IMR-90 (cell line): ENCODE measurements around the gene THOC6. TPM values are rescaled to one million over a fixed set of nuclear protein-coding genes. Genes with fewer than 3 reads are reported as not detected.

Experiments
- ATAC-seq: fragments of 200-7000 bp; cut with Tn5 transposase; 2 replicates; pipeline ENCODE4 v1.9.1; 2020; ENCODE audit warnings: low read depth, mild to moderate bottlenecking, moderate library complexity
- BruUV-seq: library from RNA; stranded (reverse); fragments of 400-500 nt; replicated peaks from 2 replicates; lab custom pipeline; 2021; lab: Mats Ljungman, UMichigan
- CTCF ChIA-PET: fragments of 300-600 bp; formaldehyde crosslinking; extraction: SDS; loops from one replicate; lab custom pipeline; 2021; ENCODE audit warnings: antibody characterized with exemption; lab: Yijun Ruan, JAX
- POLR2A ChIA-PET: fragments of 300-600 bp; sonication (Branson Sonifier 250); formaldehyde crosslinking; loops from one replicate; lab custom pipeline; 2022; ENCODE audit warnings: antibody characterized with exemption; ENCODE audit not compliant: unreplicated experiment; lab: Charles Lee
- DNase-seq: peaks from one replicate; pipeline ENCODE4 v3.0.0; 2013
- H2AFZ ChIP-seq: replicated peaks from 2 replicates; pipeline ENCODE3; 2013; ENCODE audit warnings: low read length, mild to moderate bottlenecking; ENCODE audit not compliant: poor library complexity
- H2AK5ac ChIP-seq: 2 replicates; pipeline ENCODE4 v1.6.1; 2013; ENCODE audit warnings: low read depth, low read length, inconsistent platforms
- H2AK9ac ChIP-seq: replicated peaks from 2 replicates; pipeline ENCODE3; 2013; ENCODE audit warnings: mild to moderate bottlenecking, low read depth, low read length, moderate library complexity; ENCODE audit not compliant: poor library complexity
- H2BK120ac ChIP-seq: 2 replicates; pipeline ENCODE4 v1.6.1; 2013; ENCODE audit warnings: low read depth, low read length, inconsistent platforms
- H2BK15ac ChIP-seq: 3 replicates; pipeline ENCODE4 v1.6.1; 2013; ENCODE audit warnings: low read depth, low read length, inconsistent platforms
- H2BK20ac ChIP-seq: 2 replicates; pipeline ENCODE4 v1.6.1; 2013; ENCODE audit warnings: low read depth, mild to moderate bottlenecking, inconsistent platforms, low read length, moderate library complexity
- H2BK5ac ChIP-seq: 2 replicates; pipeline ENCODE4 v1.6.1; 2013; ENCODE audit warnings: mild to moderate bottlenecking, low read depth, low read length, inconsistent platforms; ENCODE audit not compliant: poor library complexity, severe bottlenecking
- H3K14ac ChIP-seq: replicated peaks from 2 replicates; pipeline ENCODE4 v1.6.1; 2013; ENCODE audit warnings: low read depth, low read length, inconsistent platforms
- H3K18ac ChIP-seq: 2 replicates; pipeline ENCODE4 v1.6.1; 2013; ENCODE audit warnings: low read depth, low read length, control low read depth
- H3K23ac ChIP-seq: 2 replicates; pipeline ENCODE4 v1.6.1; 2013; ENCODE audit warnings: low read depth, low read length, inconsistent platforms
- H3K27ac ChIP-seq: 2 replicates; pipeline ENCODE4 v1.5.1; 2013; ENCODE audit warnings: mild to moderate bottlenecking, control low read depth, low read length; ENCODE audit not compliant: insufficient read depth
- H3K27me3 ChIP-seq: 2 replicates; pipeline ENCODE4 v1.6.1; 2013; ENCODE audit warnings: low read length; ENCODE audit not compliant: control insufficient read depth, insufficient read depth
- H3K36me3 ChIP-seq: 2 replicates; pipeline ENCODE4 v1.6.1; 2013; ENCODE audit warnings: low read length, mixed read lengths; ENCODE audit not compliant: control insufficient read depth, insufficient read depth
- H3K4ac ChIP-seq: 2 replicates; pipeline ENCODE4 v1.6.1; 2013; ENCODE audit warnings: low read depth, low read length, inconsistent platforms
- H3K4me1 ChIP-seq: 2 replicates; pipeline ENCODE4 v1.6.1; 2013; ENCODE audit warnings: low read length, mixed read lengths; ENCODE audit not compliant: control insufficient read depth, insufficient read depth
- H3K4me2 ChIP-seq: 2 replicates; pipeline ENCODE4 v1.6.1; 2013; ENCODE audit warnings: low read depth, mild to moderate bottlenecking, control low read depth, low read length, moderate library complexity
- H3K4me3 ChIP-seq: 2 replicates; pipeline ENCODE4 v1.5.1; 2013; ENCODE audit warnings: low read depth, mild to moderate bottlenecking, control low read depth, low read length, moderate library complexity; ENCODE audit not compliant: insufficient read depth
- H3K56ac ChIP-seq: 2 replicates; pipeline ENCODE4 v1.6.1; 2013; ENCODE audit warnings: low read length, inconsistent platforms; ENCODE audit not compliant: insufficient read depth; ENCODE audit errors: extremely low read depth
- H3K79me1 ChIP-seq, 2 experiments: 2 replicates each; pipeline ENCODE4 v1.6.1; 2013; ENCODE audit warnings: low read length in 2 of 2, inconsistent platforms in 1 of 2, low read depth in 1 of 2
- H3K9ac ChIP-seq: 2 replicates; pipeline ENCODE4 v1.6.1; 2013; ENCODE audit warnings: low read depth, low read length, control low read depth
- H3K9me1 ChIP-seq: 2 replicates; pipeline ENCODE4 v1.6.1; 2013; ENCODE audit warnings: low read length, inconsistent platforms; ENCODE audit not compliant: insufficient read depth
- H3K9me3 ChIP-seq: 2 replicates; pipeline ENCODE4 v1.6.1; 2013; ENCODE audit warnings: low read length; ENCODE audit not compliant: control insufficient read depth, insufficient read depth
- H4K20me1 ChIP-seq: 2 replicates; pipeline ENCODE4 v1.6.1; 2013; ENCODE audit warnings: low read length, inconsistent platforms; ENCODE audit not compliant: insufficient read depth
- H4K5ac ChIP-seq: 2 replicates; pipeline ENCODE4 v1.6.1; 2013; ENCODE audit warnings: mild to moderate bottlenecking, low read depth, low read length, control low read depth
- H4K8ac ChIP-seq, 2 experiments: 2 replicates each; pipeline ENCODE4 v1.6.1; 2013; ENCODE audit warnings: low read depth in 2 of 2, low read length in 2 of 2, control low read depth in 1 of 2, inconsistent platforms in 1 of 2
- H4K91ac ChIP-seq: 2 replicates; pipeline ENCODE4 v1.6.1; 2013; ENCODE audit warnings: low read depth, low read length, inconsistent platforms; ENCODE audit not compliant: insufficient read depth
- CEBPB ChIP-seq: IDR thresholded peaks from 2 replicates; pipeline ENCODE4 v1.6.1; 2012; ENCODE audit warnings: low read depth, low read length, improper control_type of control experiment
- CHD1 ChIP-seq: IDR thresholded peaks from 2 replicates; pipeline ENCODE4 v1.6.1; 2012; ENCODE audit warnings: low read depth, low read length, improper control_type of control experiment
- FOS ChIP-seq: fragments of 150-350 bp; IDR thresholded peaks from 2 replicates; pipeline ENCODE4 v1.6.1; 2016; ENCODE audit warnings: low read depth, low read length
- MAZ ChIP-seq: IDR thresholded peaks from 2 replicates; pipeline ENCODE4 v1.6.1; 2012; ENCODE audit warnings: low read depth, mild to moderate bottlenecking, low read length, improper control_type of control experiment, moderate library complexity, borderline replicate concordance
- NFE2L2 ChIP-seq: fragments of 150-350 bp; IDR thresholded peaks from 2 replicates; pipeline ENCODE4 v1.6.1; 2016; ENCODE audit warnings: low read depth, mild to moderate bottlenecking, low read length
- POLR2A ChIP-seq: IDR thresholded peaks from 2 replicates; pipeline ENCODE4 v1.6.1; 2012; ENCODE audit warnings: mild to moderate bottlenecking, low read depth, low read length
- RAD21 ChIP-seq: IDR thresholded peaks from 2 replicates; pipeline ENCODE4 v1.6.1; 2012; ENCODE audit warnings: low read length, improper control_type of control experiment
- WGBS, 2 experiments: methylation state at CpG; one replicate each; pipeline versions ENCODE4 v1.1.5 to v1.1.7; 2013; ENCODE audit warnings: missing lambda C conversion rate in 2 of 2; ENCODE audit not compliant: insufficient read length in 1 of 2; ENCODE audit errors: extremely low coverage in 2 of 2; 5-methylcytosine and 5-hydroxymethylcytosine counted together
- dilution Hi-C: fragments of 300-500 bp; cut with HindIII; formaldehyde crosslinking; loops from one replicate; pipeline ENCODE4 v1.14.3; 2018; ENCODE audit warnings: low sequenced_read_pairs; ENCODE audit not compliant: unreplicated experiment
- in situ Hi-C: fragments of 300-500 bp; cut with MboI; formaldehyde crosslinking; loops from 3 replicates; pipeline ENCODE4 v1.14.3; 2019; ENCODE audit warnings: low sequenced_read_pairs, inconsistent platforms, mixed read lengths
- intact Hi-C: fragments of 100-400 bp; cut with micrococcal nuclease; formaldehyde crosslinking; loops from 2 replicates; pipeline ENCODE4 v1.10.0; 2022
- polyA plus RNA-seq, 3 experiments: library from polyadenylated mRNA; depleted of rRNA; stranded (reverse); fragments of >200 nt; gene quantifications; 2 replicates each; pipeline ENCODE4 v1.2.3, GENCODE V29; 2012; ENCODE audit warnings: low replicate concordance in 1 of 3
- total RNA-seq: library from RNA; depleted of rRNA; stranded (reverse); fragments of >200 nt; gene quantifications from 2 replicates; pipeline ENCODE4 v1.2.3, GENCODE V29; 2012
- TF ChIP-seq, protein P1 (sequence below): fragments of 150-350 bp; IDR thresholded peaks from 2 replicates; pipeline ENCODE4 v1.6.1; 2016; ENCODE audit warnings: low read depth, mild to moderate bottlenecking, low read length, moderate library complexity, borderline replicate concordance
- TF ChIP-seq, protein P2 (sequence below): fragments of 150-350 bp; IDR thresholded peaks from 2 replicates; pipeline ENCODE4 v1.6.1; 2017; ENCODE audit warnings: mild to moderate bottlenecking, antibody characterized with exemption, low read length, low read depth
- TF ChIP-seq, protein P3 (sequence below): conservative IDR thresholded peaks from 2 replicates; pipeline ENCODE4 v1.5.1; 2012; ENCODE audit warnings: mild to moderate bottlenecking, low read depth, low read length, improper control_type of control experiment

The THOC6 gene
- total and polyA plus RNA-seq, 2 of the 4 experiments (the other 2 are of a cell fraction) = 16.8 to 23.1 TPM

DNA sequence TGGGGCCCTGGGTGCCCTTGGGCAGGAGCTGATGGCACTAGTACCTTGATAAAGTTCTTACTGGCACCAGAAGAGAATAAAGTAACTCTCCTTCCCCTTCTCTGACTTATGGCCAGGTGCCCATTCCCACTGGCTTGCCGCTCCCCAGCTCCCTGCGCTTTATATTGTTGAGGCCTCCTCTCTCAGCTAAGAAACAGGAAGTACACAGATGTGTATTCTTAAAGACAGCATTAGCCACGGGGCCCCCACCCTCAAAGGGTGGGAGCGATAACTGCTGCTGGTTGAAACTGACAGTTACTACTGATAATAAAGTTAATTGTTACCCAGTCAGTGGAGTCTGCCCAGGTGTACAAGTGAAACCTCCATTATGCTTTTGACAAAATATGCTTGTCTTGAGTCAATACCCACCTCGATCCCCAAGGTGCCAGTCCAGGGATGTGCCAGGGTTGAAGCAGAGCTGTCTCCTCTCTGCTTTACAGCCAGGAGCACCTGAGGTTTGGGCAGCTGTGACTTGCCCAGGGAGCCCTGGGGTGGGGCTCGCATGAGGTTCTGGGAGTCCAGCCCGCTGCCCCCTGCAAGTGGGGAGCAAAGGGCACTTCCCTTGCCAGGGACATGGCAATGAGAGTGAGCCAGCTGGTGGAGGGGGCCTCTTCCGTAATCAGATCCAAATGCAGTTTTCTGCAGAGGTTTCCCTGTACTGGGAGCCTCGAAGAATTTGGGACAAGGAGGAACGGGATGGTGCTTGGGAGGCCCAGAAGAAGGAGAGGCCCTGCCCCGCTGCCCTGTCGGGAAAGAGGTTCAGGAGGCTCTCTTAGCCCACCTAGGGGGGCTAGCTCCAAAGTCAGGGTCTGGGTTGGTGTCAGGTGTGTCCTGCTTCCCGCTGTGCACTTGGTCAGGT is 16.5 kb upstream of the THOC6 start:
- H3K4me2 ChIP-seq = no peak overlapping the region
- peak overlapping the region; percentile 57 for H2AK9ac ChIP-seq
- H3K23ac ChIP-seq = no peak overlapping the region
- no peak overlapping the region for H2BK20ac ChIP-seq
- no TSS peak for BruUV-seq
- no peaks in the 10 kb centered on the region for H4K20me1 ChIP-seq
- no peak for TF ChIP-seq CEBPB
- TF ChIP-seq, protein P1, sequence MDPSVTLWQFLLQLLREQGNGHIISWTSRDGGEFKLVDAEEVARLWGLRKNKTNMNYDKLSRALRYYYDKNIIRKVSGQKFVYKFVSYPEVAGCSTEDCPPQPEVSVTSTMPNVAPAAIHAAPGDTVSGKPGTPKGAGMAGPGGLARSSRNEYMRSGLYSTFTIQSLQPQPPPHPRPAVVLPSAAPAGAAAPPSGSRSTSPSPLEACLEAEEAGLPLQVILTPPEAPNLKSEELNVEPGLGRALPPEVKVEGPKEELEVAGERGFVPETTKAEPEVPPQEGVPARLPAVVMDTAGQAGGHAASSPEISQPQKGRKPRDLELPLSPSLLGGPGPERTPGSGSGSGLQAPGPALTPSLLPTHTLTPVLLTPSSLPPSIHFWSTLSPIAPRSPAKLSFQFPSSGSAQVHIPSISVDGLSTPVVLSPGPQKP = no peak
- TF ChIP-seq CHD1 = no peak
- TF ChIP-seq NFE2L2 = no peak
- TF ChIP-seq RAD21 = no peak
- TF ChIP-seq FOS = no peak
- no peak for TF ChIP-seq POLR2A
- TF ChIP-seq, protein P2, sequence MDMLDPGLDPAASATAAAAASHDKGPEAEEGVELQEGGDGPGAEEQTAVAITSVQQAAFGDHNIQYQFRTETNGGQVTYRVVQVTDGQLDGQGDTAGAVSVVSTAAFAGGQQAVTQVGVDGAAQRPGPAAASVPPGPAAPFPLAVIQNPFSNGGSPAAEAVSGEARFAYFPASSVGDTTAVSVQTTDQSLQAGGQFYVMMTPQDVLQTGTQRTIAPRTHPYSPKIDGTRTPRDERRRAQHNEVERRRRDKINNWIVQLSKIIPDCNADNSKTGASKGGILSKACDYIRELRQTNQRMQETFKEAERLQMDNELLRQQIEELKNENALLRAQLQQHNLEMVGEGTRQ = no peak
- TF ChIP-seq, protein P3, sequence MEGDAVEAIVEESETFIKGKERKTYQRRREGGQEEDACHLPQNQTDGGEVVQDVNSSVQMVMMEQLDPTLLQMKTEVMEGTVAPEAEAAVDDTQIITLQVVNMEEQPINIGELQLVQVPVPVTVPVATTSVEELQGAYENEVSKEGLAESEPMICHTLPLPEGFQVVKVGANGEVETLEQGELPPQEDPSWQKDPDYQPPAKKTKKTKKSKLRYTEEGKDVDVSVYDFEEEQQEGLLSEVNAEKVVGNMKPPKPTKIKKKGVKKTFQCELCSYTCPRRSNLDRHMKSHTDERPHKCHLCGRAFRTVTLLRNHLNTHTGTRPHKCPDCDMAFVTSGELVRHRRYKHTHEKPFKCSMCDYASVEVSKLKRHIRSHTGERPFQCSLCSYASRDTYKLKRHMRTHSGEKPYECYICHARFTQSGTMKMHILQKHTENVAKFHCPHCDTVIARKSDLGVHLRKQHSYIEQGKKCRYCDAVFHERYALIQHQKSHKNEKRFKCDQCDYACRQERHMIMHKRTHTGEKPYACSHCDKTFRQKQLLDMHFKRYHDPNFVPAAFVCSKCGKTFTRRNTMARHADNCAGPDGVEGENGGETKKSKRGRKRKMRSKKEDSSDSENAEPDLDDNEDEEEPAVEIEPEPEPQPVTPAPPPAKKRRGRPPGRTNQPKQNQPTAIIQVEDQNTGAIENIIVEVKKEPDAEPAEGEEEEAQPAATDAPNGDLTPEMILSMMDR = no peak
- no peak for TF ChIP-seq MAZ
- no peaks in the 10 kb centered on the region for H3K36me3 ChIP-seq
- no peak overlapping the region for H3K4me3 ChIP-seq
- peaks cover 30% of the 10 kb centered on the region for H3K27me3 ChIP-seq
- H3K4me1 ChIP-seq = peaks cover 3% of the 10 kb centered on the region; the same call in 1 of the 2 replicates
- ChIA-PET CTCF (interaction anchor here (1.1 kb wide), 1 partner anchor 25 kb away, joined by 3 read pairs; no protein-coding TSS in a partner anchor), POLR2A (no interaction called here)
- no peak overlapping the region for H4K91ac ChIP-seq
- H2BK15ac ChIP-seq = no peak overlapping the region
- 72% methylated on average over 5 of the region's 13 CpGs; no CpG with 5 or more reads in 1 of the 2 experiments for WGBS, 2 experiments
- H3K9ac ChIP-seq = no peak overlapping the region
- no peaks in the 10 kb centered on the region for H3K9me3 ChIP-seq
- intact Hi-C loops = no loop called here
- H2BK5ac ChIP-seq = no peak overlapping the region
- H3K9me1 ChIP-seq = no peaks in the 10 kb centered on the region
- in situ Hi-C loops = no loop called here
- no peak overlapping the region for H3K18ac ChIP-seq
- no peak overlapping the region for H3K27ac ChIP-seq
- H4K5ac ChIP-seq = no peak overlapping the region
- dilution Hi-C loops = no loop called here
- ATAC-seq = no peak
- H4K8ac ChIP-seq = no peak overlapping the region
- DNase-seq = no peak
- H2BK120ac ChIP-seq = no peak overlapping the region
- no peaks in the 10 kb centered on the region for H3K79me1 ChIP-seq
- no peak overlapping the region for H2AFZ ChIP-seq
- no peak overlapping the region for H3K56ac ChIP-seq
- H2AK5ac ChIP-seq = peak overlapping the region; percentile 24; the same call in 1 of the 2 replicates
- no peak overlapping the region for H3K4ac ChIP-seq
- no peak overlapping the region for H3K14ac ChIP-seq
